ENCODE measurements around the gene ILF3.

- TF ChIP-seq CTCF (IDR thresholded peaks at IDR 0.05), result no peak
- no peak for TF ChIP-seq POLR2A (IDR thresholded peaks at IDR 0.05)
Observed at GRCh38 chr19:10612499-10613119, 41.5 kb upstream of the ILF3 start.
